Activated CD8-positive, alpha-beta T cell treated with anti-CD3 and anti-CD28 coated beads for 36 hours (primary cell): Measurements from ENCODE around the gene TUBG1. TPM values are rescaled to one million over a fixed set of nuclear protein-coding genes. Genes with fewer than 3 reads are reported as not detected.

ENCODE experiments used
- ATAC-seq: fragments of 200-7000 bp; cut with Tn5 transposase; one replicate; pipeline ENCODE4 v1.10.0; 2021; ENCODE audit warnings: mild to moderate bottlenecking, moderate library complexity
- CTCF ChIA-PET: fragments of 350-600 bp; sonication (Branson Sonifier 250); formaldehyde crosslinking; loops from one replicate; lab custom pipeline; 2021; ENCODE audit warnings: antibody characterized with exemption; lab: Charles Lee
- POLR2A ChIA-PET: fragments of 350-600 bp; sonication (Branson Sonifier 250); formaldehyde crosslinking; loops from one replicate; lab custom pipeline; 2021; ENCODE audit warnings: antibody characterized with exemption; lab: Charles Lee
- DNase-seq: peaks from one replicate; pipeline ENCODE4 v3.0.0-alpha.2; 2020
- H3K27ac Mint-ChIP-seq: one replicate; pipeline ENCODE4 v1.8.0; 2021; ENCODE audit warnings: mild to moderate bottlenecking, mixed read lengths
- H3K27me3 Mint-ChIP-seq: one replicate; pipeline ENCODE4 v1.8.0; 2021; ENCODE audit warnings: mixed read lengths
- H3K36me3 Mint-ChIP-seq: one replicate; pipeline ENCODE4 v1.8.0; 2021; ENCODE audit warnings: low read depth, mixed read lengths
- H3K4me1 Mint-ChIP-seq: one replicate; pipeline ENCODE4 v1.8.0; 2021; ENCODE audit warnings: low read depth, mixed read lengths
- H3K4me3 Mint-ChIP-seq: one replicate; pipeline ENCODE4 v1.8.0; 2021; ENCODE audit warnings: mild to moderate bottlenecking, moderate library complexity, mixed read lengths
- H3K9me3 Mint-ChIP-seq: one replicate; pipeline ENCODE4 v1.8.0; 2021; ENCODE audit warnings: mixed read lengths
- CTCF ChIP-seq: fragments of 200-600 bp; IDR thresholded peaks from one replicate; pipeline ENCODE4 v1.8.0; 2022; ENCODE audit warnings: antibody characterized with exemption, mild to moderate bottlenecking
- intact Hi-C: fragments of 100-400 bp; cut with micrococcal nuclease; formaldehyde crosslinking; loops from one replicate; pipeline ENCODE4 v1.10.0; 2022
- total RNA-seq, 2 experiments: library from RNA; stranded (reverse); gene quantifications; one replicate each; pipeline ENCODE4 v1.2.3, GENCODE V29; 2021

TUBG1 gene
- total RNA-seq, 2 experiments from 2014 or later, result 79.5 to 82.4 TPM

GRCh38 chr17:42565523-42566214, 43.8 kb upstream of the TUBG1 start:
- TF ChIP-seq CTCF, result no peak
- H3K36me3 Mint-ChIP-seq, result peaks cover 50% of the 10 kb centered on the region

DNA sequence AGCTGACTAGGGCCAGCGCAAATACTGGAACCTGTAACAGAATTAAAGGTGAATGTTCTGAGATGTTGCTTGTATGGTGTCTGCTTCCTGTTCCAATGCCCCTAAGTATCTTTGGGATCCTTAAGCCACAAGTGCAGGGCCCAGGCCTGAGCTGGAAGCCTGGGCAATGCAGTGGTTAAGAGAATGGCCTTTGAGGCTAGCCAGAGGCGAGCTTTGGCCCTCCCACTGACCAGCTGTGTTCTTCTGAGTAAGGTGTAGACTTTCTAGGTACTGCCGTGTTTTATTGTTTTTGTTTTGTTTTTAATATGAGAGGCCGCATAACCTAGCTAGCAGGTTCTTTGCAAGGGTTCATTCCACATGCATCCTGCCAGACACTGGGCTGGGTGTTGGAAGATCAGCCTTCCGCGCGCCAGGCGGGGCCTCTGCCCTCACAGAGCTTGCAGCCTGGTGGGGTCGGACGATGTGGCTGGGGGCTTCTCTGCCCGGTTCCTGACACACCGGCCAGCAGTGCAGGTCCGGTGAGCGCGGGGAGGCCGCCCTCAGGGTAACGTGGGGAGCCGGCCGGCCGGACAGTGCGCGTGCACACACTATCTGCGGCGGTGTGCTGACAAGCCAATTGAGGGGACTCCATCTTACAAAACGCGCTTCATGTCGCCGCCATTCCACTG, 43.1 kb upstream of the TUBG1 start:
- Mint-ChIP-seq H3K27me3 (no peaks in the 10 kb centered on the region), H3K36me3 (peaks cover 54% of the 10 kb centered on the region), H3K4me1 (peaks cover 54% of the 10 kb centered on the region), H3K4me3 (peak overlapping the region; percentile 96), H3K27ac (peak overlapping the region; percentile 93), H3K9me3 (no peaks in the 10 kb centered on the region)
- no peak for TF ChIP-seq CTCF
- intact Hi-C loops, result no loop called here
- ATAC-seq, result no peak
- no peak for DNase-seq
- ChIA-PET CTCF (interaction anchor here (0.7 to 7.5 kb wide), 4 partner anchors 11 to 197 kb away, joined by 3 to 70 read pairs (median 4); partner anchors contain the start of gene PSMC3IP), POLR2A (interaction anchor here (1.1 to 7.8 kb wide), 3 partner anchors 11 to 177 kb away, joined by 3 to 61 read pairs (median 4); partner anchors contain the start of gene PSMC3IP)

More at GRCh38 chr17:42565523-42566214, 43.8 kb upstream of the TUBG1 start:
- intact Hi-C loops, result no loop called here
- peaks cover 54% of the 10 kb centered on the region for H3K4me1 Mint-ChIP-seq
- H3K27ac Mint-ChIP-seq, result peak overlapping the region; percentile 30
- H3K9me3 Mint-ChIP-seq, result no peaks in the 10 kb centered on the region
- DNase-seq (no peak), ATAC-seq (no peak)
- no peaks in the 10 kb centered on the region for H3K27me3 Mint-ChIP-seq
- ChIA-PET CTCF (interaction anchor here (0.7 to 7.5 kb wide), 4 partner anchors 11 to 198 kb away, joined by 3 to 70 read pairs (median 4); partner anchors contain the start of gene PSMC3IP), POLR2A (interaction anchor here (1.0 to 7.8 kb wide), 4 partner anchors 11 to 211 kb away, joined by 3 to 61 read pairs (median 4); partner anchors contain the start of gene PSMC3IP)
- peak overlapping the region; percentile 96 for H3K4me3 Mint-ChIP-seq

GRCh38 chr17:42566883-42567573, 42.5 kb upstream of the TUBG1 start, which contains the start of gene MLX:
MLX (plus strand) TSS chr17:42567100; CDS start chr17:42567125, 25 bp downstream.
- H3K4me1 Mint-ChIP-seq, result peaks cover 52% of the 10 kb centered on the region
- no peaks in the 10 kb centered on the region for H3K9me3 Mint-ChIP-seq
- H3K27me3 Mint-ChIP-seq, result no peaks in the 10 kb centered on the region

More at GRCh38 chr17:42566883-42567573, 42.5 kb upstream of the TUBG1 start, which contains the start of gene MLX:
- no peak for TF ChIP-seq CTCF
- intact Hi-C loops, result no loop called here
- DNase-seq (peak; percentile 93), ATAC-seq (peak; percentile 72)
- H3K27ac Mint-ChIP-seq, result peak within 1 kb of the TSS; percentile 93
- POLR2A ChIA-PET, result interaction anchor here (0.6 to 7.8 kb wide), 7 partner anchors 8 to 376 kb away, joined by 3 to 61 read pairs (median 4); partner anchors contain the start of gene PSMC3IP
- peaks cover 59% of the 10 kb centered on the region for H3K36me3 Mint-ChIP-seq
- CTCF ChIA-PET, result interaction anchor here (1.6 to 7.5 kb wide), 3 partner anchors 10 to 197 kb away, joined by 4 to 70 read pairs (median 8); partner anchors contain the start of gene PSMC3IP
- peak within 1 kb of the TSS; percentile 96 for H3K4me3 Mint-ChIP-seq
